Esophagus squamous epithelium (tissue), 4 donors: ENCODE measurements around the gene NTF3.

Experiments
- POLR2A ChIP-seq, 4 donors: fragments of 450-650 bp; IDR thresholded peaks; one replicate each; pipeline ENCODE4 v1.6.1; 2017; ENCODE audit warnings: antibody characterized with exemption in 4 of 4, mild to moderate bottlenecking in 4 of 4, moderate library complexity in 3 of 4
- TF ChIP-seq, protein P1 (sequence below), 6 experiments: fragments of 450-650 bp in 4 of 6; fragments of 200-600 bp in 2 of 6; sonication (generic) in 2 of 6; IDR thresholded peaks; one replicate each; pipeline ENCODE4 v1.5.1; 2016 to 2019; ENCODE audit warnings: antibody characterized with exemption in 6 of 6, mild to moderate bottlenecking in 4 of 6, moderate library complexity in 4 of 6

DNA sequence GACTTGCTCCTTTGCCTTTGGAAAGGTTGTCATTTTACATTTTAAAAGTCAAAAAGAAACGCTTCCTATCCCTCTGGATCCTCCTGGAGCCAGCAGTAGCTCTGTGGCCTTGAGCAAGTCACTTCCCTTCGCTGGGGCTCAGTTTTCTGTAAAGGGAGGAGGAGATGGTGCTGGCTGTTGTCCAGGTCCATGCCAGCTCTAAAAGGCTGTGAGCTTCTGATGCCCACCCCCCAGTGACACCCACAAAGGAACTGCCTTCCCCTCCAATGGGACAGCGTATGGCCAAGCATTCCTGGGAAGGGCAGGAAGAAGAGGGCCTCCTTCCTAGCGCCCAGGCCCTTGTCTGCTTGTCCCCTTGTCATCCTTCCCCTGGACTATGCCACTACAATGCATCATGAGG lies 81.5 kb downstream of the NTF3 start:
- no peak for TF ChIP-seq POLR2A (IDR thresholded peaks at IDR 0.05)
- TF ChIP-seq, protein P1, sequence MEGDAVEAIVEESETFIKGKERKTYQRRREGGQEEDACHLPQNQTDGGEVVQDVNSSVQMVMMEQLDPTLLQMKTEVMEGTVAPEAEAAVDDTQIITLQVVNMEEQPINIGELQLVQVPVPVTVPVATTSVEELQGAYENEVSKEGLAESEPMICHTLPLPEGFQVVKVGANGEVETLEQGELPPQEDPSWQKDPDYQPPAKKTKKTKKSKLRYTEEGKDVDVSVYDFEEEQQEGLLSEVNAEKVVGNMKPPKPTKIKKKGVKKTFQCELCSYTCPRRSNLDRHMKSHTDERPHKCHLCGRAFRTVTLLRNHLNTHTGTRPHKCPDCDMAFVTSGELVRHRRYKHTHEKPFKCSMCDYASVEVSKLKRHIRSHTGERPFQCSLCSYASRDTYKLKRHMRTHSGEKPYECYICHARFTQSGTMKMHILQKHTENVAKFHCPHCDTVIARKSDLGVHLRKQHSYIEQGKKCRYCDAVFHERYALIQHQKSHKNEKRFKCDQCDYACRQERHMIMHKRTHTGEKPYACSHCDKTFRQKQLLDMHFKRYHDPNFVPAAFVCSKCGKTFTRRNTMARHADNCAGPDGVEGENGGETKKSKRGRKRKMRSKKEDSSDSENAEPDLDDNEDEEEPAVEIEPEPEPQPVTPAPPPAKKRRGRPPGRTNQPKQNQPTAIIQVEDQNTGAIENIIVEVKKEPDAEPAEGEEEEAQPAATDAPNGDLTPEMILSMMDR (IDR thresholded peaks at IDR 0.05) = no peak
